Ascending aorta (tissue), 2 donors: ENCODE results near the gene KRTAP9-8. TPM values are rescaled to one million over a fixed set of nuclear protein-coding genes. Genes with fewer than 3 reads are reported as not detected.
"Not testable (repeated sequence)": the region's sequence is repeated elsewhere in the genome, so short reads cannot be mapped to it uniquely, and the experiment has no call there.

ENCODE experiments used
- DNase-seq, 2 donors: peaks; one replicate each; pipeline ENCODE4 v3.0.0-alpha.2; 2019; ENCODE audit warnings: low spot score in 2 of 2
- H3K27ac ChIP-seq, 2 donors: fragments of 200-600 bp; sonication (generic); one replicate each; pipeline ENCODE4 v1.5.1; 2016 to 2017; ENCODE audit warnings: mild to moderate bottlenecking in 1 of 2
- H3K27me3 ChIP-seq: fragments of 200-600 bp; sonication (generic); one replicate; pipeline ENCODE4 v1.5.1; 2017
- H3K36me3 ChIP-seq, 2 donors: fragments of 200-600 bp; sonication (generic); one replicate each; pipeline ENCODE4 v1.5.1; 2016
- H3K4me1 ChIP-seq, 2 donors: fragments of 200-600 bp; sonication (generic); one replicate each; pipeline ENCODE4 v1.5.1; 2016 to 2017; ENCODE audit warnings: mild to moderate bottlenecking in 1 of 2
- H3K4me3 ChIP-seq, 2 donors: fragments of 200-600 bp; sonication (generic); one replicate each; pipeline ENCODE4 v1.5.1; 2016 to 2017; ENCODE audit warnings: mild to moderate bottlenecking in 1 of 2
- H3K9me3 ChIP-seq, 2 donors: fragments of 200-600 bp; sonication (generic); one replicate each; pipeline ENCODE4 v1.5.1; 2016
- intact Hi-C: fragments of 100-400 bp; cut with DNase I; formaldehyde crosslinking; loops from one replicate; pipeline ENCODE4 v1.15.1; 2023
- total RNA-seq: library from RNA; depleted of rRNA; stranded (reverse); fragments of >200 nt; gene quantifications from one replicate; pipeline ENCODE4 v1.1.0, GENCODE V29; 2016
- TF ChIP-seq, protein P1 (sequence below), 3 experiments: fragments of 200-600 bp in 2 of 3; fragments of 450-650 bp in 1 of 3; sonication (generic) in 2 of 3; IDR thresholded peaks; one replicate each; pipeline ENCODE4 v1.5.1; 2016 to 2019; ENCODE audit warnings: antibody characterized with exemption in 3 of 3, mild to moderate bottlenecking in 1 of 3, moderate library complexity in 1 of 3

The KRTAP9-8 gene, protein sequence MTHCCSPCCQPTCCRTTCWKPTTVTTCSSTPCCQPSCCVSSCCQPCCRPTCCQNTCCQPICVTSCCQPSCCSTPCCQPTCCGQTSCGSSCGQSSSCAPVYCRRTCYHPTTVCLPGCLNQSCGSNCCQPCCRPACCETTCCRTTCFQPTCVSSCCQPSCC
- total RNA-seq, result not detected

GRCh38 chr17:41237949-41238437, at the start of gene KRTAP9-8:
Gene KRTAP9-8, plus strand, starts transcription at chr17:41237999. Its CDS starts 53 bp downstream, at chr17:41238052.
- H3K27ac ChIP-seq, H3K27me3 ChIP-seq, H3K4me1 ChIP-seq, H3K9me3 ChIP-seq, H3K36me3 ChIP-seq, H3K4me3 ChIP-seq, intact Hi-C loops, DNase-seq: not testable (repeated sequence)

DNA sequence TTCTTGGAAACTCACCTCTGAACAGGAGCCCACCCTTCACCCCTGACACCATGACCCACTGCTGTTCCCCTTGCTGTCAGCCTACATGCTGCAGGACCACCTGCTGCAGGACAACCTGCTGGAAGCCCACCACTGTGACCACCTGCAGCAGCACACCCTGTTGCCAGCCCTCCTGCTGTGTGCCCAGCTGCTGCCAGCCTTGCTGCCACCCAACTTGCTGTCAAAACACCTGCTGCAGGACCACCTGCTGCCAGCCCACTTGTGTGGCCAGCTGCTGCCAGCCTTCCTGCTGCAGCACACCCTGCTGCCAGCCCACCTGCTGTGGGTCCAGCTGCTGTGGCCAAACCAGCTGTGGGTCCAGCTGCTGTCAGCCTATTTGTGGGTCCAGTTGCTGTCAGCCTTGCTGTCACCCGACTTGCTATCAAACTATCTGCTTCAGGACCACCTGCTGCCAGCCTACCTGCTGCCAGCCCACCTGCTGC, 47.9 kb upstream of the KRTAP9-8 start, which contains the start of gene KRTAP9-1:
KRTAP9-1 (plus strand) TSS at position 51 of the 482 bp plus-strand sequence; CDS start at position 51, 0 bp downstream.
- H3K27me3 ChIP-seq, H3K27ac ChIP-seq, H3K4me3 ChIP-seq, H3K9me3 ChIP-seq, DNase-seq, H3K36me3 ChIP-seq, H3K4me1 ChIP-seq, intact Hi-C loops: not testable (repeated sequence)

DNA sequence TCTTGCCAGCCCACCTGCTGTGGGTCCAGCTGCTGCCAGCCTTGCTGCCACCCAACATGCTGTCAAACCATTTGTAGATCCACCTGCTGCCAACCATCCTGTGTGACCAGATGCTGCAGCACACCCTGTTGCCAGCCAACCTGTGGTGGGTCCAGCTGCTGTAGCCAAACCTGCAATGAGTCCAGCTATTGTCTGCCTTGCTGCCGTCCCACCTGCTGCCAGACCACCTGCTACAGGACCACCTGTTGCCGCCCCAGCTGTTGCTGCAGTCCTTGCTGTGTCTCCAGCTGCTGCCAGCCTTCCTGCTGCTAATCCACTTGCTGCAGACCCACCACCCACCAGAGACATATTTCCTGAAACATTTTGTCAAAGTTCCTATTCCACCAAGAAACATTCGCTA, 47.5 kb upstream of the KRTAP9-8 start:
- H3K27me3 ChIP-seq, result no peaks in the 10 kb centered on the region
- H3K4me1 ChIP-seq, result no peaks in the 10 kb centered on the region
- TF ChIP-seq, protein P1, sequence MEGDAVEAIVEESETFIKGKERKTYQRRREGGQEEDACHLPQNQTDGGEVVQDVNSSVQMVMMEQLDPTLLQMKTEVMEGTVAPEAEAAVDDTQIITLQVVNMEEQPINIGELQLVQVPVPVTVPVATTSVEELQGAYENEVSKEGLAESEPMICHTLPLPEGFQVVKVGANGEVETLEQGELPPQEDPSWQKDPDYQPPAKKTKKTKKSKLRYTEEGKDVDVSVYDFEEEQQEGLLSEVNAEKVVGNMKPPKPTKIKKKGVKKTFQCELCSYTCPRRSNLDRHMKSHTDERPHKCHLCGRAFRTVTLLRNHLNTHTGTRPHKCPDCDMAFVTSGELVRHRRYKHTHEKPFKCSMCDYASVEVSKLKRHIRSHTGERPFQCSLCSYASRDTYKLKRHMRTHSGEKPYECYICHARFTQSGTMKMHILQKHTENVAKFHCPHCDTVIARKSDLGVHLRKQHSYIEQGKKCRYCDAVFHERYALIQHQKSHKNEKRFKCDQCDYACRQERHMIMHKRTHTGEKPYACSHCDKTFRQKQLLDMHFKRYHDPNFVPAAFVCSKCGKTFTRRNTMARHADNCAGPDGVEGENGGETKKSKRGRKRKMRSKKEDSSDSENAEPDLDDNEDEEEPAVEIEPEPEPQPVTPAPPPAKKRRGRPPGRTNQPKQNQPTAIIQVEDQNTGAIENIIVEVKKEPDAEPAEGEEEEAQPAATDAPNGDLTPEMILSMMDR (IDR thresholded peaks at IDR 0.05), result no peak
- intact Hi-C loops, result no loop called here
- no peak overlapping the region for H3K4me3 ChIP-seq
- no peak for DNase-seq
- H3K9me3 ChIP-seq, result no peaks in the 10 kb centered on the region
- no peak overlapping the region for H3K27ac ChIP-seq
- no peaks in the 10 kb centered on the region for H3K36me3 ChIP-seq

- intact Hi-C loops, result no loop called here
- Histone ChIP-seq H3K9me3 (no peaks in the 10 kb centered on the region), H3K27me3 (no peaks in the 10 kb centered on the region), H3K36me3 (no peaks in the 10 kb centered on the region), H3K4me1 (no peaks in the 10 kb centered on the region), H3K27ac (no peak overlapping the region), H3K4me3 (no peak overlapping the region)
- TF ChIP-seq, protein P1 (IDR thresholded peaks at IDR 0.05), result no peak
- DNase-seq, result no peak
Observed at GRCh38 chr17:41196068-41196467, 41.7 kb upstream of the KRTAP9-8 start.

GRCh38 chr17:41199421-41200078, 38.2 kb upstream of the KRTAP9-8 start:
- intact Hi-C loops, result no loop called here
- Histone ChIP-seq H3K27ac (no peak overlapping the region), H3K27me3 (no peaks in the 10 kb centered on the region), H3K9me3 (no peaks in the 10 kb centered on the region), H3K36me3 (no peaks in the 10 kb centered on the region), H3K4me1 (no peaks in the 10 kb centered on the region), H3K4me3 (no peak overlapping the region)
- DNase-seq, result no peak
- TF ChIP-seq, protein P1 (IDR thresholded peaks at IDR 0.05), result no peak

DNA sequence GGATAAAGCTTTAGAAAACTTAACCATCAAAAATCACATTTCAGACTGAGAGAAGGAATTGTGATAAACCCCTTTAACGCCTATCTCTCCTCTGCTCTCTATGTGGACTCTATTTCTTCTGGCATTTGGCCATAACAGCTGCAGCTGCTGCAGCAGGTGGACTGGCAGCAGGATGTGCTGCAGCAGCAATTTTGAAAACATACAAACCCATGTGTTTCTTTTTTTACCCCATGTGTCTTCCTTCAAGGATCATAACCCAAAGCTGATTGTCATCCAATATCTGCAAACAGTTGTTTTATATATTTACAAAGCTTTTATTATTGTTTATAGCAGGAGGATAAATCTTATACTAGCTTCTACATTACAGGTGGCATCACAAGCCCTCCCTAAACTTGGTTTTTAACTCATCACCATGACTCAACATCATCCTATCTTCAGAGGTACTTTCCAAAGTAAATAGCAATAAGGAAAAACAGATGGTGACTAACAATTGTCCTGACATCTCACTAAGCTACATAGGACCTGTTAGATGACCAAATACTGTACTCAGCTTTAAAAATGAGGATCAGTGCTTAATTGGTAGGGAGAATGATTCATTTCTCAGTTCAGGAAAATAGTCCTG, 25.8 kb upstream of the KRTAP9-8 start:
- TF ChIP-seq, protein P1 (IDR thresholded peaks at IDR 0.05), result no peak
- no peak for DNase-seq
- no peaks in the 10 kb centered on the region for H3K27me3 ChIP-seq
- H3K4me1 ChIP-seq, result no peaks in the 10 kb centered on the region
- intact Hi-C loops, result no loop called here
- H3K9me3 ChIP-seq, result no peaks in the 10 kb centered on the region
- H3K4me3 ChIP-seq, result no peak overlapping the region
- H3K36me3 ChIP-seq, result no peaks in the 10 kb centered on the region
- no peak overlapping the region for H3K27ac ChIP-seq
